GM12874 (cell line): ENCODE measurements around the gene GLDC.

Experiments used
- TF ChIP-seq, protein P1 (sequence below): IDR thresholded peaks from 2 replicates; pipeline ENCODE4 v1.5.1; 2011; ENCODE audit warnings: low read depth, mild to moderate bottlenecking, control low read depth, low read length, moderate library complexity; ENCODE audit not compliant: insufficient read depth

Gene GLDC

DNA sequence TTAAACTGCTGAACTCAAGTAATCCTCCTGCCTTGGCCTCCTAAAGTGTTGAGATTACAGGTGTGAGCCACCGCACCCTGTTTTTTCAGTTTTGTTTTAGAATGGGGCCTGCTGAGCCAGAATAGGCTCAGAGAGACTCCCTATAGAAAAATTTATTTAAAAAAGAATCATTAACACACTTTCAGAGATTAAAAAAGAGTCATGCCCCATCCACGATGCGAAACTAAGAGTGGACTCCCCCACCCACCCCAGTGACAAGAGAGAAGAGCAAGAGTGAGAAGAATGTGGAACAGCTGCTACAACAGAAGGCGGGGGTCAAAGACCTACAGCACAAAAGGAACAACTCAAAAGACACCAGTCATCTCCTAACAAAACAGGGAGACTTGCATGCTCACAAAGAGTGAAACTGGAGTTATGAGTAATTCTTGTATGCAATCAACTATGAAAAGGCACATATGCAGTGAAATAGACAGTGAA lies 47.2 kb downstream of the GLDC start:
- TF ChIP-seq, protein P1, sequence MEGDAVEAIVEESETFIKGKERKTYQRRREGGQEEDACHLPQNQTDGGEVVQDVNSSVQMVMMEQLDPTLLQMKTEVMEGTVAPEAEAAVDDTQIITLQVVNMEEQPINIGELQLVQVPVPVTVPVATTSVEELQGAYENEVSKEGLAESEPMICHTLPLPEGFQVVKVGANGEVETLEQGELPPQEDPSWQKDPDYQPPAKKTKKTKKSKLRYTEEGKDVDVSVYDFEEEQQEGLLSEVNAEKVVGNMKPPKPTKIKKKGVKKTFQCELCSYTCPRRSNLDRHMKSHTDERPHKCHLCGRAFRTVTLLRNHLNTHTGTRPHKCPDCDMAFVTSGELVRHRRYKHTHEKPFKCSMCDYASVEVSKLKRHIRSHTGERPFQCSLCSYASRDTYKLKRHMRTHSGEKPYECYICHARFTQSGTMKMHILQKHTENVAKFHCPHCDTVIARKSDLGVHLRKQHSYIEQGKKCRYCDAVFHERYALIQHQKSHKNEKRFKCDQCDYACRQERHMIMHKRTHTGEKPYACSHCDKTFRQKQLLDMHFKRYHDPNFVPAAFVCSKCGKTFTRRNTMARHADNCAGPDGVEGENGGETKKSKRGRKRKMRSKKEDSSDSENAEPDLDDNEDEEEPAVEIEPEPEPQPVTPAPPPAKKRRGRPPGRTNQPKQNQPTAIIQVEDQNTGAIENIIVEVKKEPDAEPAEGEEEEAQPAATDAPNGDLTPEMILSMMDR = no peak

DNA sequence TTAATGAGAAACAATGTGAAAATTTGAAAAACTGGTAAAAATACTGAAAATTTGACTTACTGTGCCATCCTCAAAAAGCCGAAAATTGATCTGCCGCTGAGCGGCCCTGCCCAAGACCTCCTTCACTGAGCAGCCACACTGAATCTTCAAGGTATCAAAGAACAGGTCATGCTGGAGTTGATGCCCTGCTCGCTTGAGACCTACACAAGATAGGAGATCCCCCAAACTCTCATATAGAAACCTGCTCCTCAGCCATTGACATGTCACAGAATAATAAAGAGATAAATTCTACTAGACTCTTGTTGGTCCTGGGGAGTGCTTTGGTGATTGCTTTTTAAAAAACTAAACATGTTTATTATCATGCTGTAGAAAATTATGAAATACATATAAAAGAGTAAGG lies 52.7 kb downstream of the GLDC start:
- TF ChIP-seq, protein P1 = no peak

DNA sequence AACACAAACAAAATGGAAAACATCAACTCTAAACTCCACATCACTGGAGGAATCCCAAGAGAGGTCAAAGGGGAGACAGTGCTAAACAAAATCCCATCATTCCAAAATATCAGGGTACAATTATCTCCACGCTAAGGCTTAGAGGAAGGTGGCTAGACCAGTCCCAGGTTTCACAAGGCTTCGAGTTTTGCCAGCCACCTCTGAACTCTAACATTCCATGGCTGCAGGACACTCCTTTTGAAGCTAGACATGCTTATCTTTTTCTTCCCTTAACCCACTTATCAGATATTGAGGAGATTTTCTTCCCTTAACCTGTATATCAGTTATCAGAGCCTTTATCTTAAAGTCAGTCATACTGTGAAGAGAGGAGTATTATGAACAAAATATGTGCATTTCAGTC lies 53.3 kb downstream of the GLDC start:
- TF ChIP-seq, protein P1 = no peak

DNA sequence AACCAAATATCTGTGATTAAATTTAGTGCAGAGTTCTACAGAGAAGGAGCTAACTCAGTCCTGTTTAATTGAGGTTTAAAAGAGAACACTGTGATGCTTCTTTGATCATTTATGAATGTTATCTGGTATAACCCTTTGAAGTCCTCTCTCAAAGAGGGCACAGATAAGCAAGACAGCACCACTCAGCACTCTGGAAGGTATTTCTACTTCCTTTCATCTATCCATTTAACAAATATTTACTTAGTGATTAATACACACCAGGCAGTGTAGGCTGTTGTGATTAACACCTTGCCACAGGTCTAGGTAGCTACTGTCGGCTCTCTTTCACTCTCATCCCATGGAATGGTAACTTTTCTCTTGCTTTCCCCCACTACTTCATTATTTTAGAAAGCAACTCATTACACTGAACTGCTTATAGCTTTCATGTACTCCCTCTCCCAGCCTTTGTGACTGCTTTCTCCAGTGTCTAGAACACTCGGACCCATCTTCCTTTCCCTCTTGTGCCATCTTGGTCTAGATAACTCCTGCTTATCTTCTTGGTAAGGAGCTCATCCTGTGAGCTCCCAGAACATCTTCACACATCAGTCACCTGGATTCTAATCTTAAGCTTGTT lies 54.7 kb downstream of the GLDC start:
- TF ChIP-seq, protein P1 = no peak

DNA sequence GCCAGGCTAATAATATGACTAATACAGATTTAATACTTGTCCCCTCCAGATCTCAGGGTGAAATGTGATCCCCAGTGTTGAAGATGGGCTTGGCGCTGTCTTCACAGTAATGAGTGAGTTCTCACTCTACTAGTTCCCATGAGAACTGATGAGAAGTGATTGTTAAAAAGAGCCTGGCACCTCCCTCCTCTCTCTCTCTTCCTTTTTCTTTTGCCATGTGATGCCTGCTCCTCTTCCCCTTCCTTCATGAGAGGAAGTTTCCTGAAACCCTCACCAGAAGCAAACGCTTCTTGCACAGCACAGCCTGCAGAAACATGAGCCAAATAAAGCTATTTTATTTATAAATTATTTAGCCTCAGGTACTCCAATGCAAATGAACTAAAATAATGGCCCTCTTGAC lies 55.2 kb downstream of the GLDC start:
- TF ChIP-seq, protein P1 = no peak

DNA sequence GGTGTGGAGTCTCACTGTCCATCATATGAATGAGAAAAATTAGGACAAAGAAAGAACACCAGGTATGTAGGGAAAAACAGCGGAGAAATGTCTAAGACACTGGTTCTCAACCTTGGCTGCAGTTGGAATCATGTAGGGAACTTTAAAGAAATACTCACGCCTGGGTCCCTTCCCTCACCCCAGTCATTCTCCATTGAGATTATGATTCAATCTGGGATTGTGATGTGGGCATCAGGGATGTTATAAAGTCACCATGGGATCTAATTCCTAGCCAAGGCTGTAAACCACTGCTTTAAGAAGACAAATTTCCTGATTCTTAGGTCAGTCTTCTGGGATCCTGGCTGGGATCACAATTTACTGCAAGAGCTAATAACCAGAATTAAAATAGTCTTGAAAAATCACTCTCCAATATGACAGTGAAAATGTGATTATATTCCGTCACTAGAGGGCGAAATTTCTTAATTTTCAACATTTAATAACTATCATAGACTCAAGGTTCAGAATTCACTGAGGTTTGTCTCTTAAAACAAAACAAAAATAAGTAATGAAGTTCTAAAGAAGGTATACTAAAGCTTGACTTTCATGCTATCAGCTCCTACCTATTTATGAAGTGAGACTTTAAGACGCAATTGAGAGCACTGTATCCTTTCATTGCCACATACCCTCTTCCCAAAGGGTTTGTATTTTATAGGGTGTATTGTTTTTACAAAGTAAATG lies 60.5 kb downstream of the GLDC start:
- TF ChIP-seq, protein P1 = no peak

DNA sequence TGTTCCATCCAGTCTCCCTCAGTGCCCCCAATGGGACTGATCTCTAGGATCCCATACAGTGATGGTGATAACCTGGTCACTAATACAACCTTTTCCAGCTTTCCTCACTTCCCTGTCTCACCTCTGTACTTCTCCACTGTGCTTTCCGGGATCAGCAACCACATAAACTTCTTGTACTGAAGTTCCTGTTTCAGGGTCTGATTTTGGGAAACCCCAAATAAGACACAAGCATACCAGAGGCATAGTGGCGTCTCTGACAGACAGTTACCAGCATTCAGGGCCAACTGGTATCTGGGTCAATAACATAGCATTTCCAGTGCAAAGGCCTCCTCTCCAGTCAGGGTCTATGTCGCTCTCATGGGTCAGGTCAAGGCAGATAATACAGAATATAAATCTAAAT lies 64.3 kb downstream of the GLDC start:
- TF ChIP-seq, protein P1 = no peak
